ENCODE measurements around the gene SCUBE1. TPM values are rescaled to one million over a fixed set of nuclear protein-coding genes. Genes with fewer than 3 reads are reported as not detected.

Gene SCUBE1
- total and polyA plus RNA-seq, 2 of the 8 experiments (the other 6 are each of a cell fraction or from before 2014, with no cell fraction given): 2.3 to 4.9 TPM

DNA sequence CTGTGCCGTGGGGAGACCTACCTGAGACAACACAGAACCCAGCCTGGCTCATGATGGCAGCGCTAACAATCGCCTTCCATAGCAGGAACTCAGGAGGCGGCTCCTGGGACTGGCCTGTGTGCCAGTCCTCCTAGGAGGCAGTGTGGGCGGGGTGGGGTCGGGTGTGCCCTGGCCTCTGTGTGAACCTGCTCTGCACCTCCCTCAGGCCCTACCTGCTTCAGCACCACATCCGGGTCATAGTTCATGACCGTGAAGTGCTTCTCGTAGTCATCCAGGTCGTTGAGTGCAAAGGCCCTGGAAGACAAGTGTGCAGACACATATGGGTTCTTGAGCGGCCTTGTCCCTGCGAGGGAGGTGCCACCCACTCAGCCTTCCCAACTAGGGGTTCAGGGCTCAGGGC, 171.6 kb downstream of the SCUBE1 start (continued):
- no peak for TF ChIP-seq MAX (IDR thresholded peaks at IDR 0.05)
